Measurements from ENCODE around the gene GALNT2.
A peak's percentile ranks its signal among the peaks of the same experiment; 100 is the strongest.

Gene GALNT2

GRCh38 chr1:230326971-230327891 lies 260.2 kb downstream of the GALNT2 start:
- DNase-seq (ENCODE audit: low spot score), result no peak

GRCh38 chr1:230327892-230328284 lies 260.9 kb downstream of the GALNT2 start:
- DNase-seq (ENCODE audit: low spot score), result peak; percentile 3

GRCh38 chr1:230328342-230329015 lies 261.4 kb downstream of the GALNT2 start:
- no peak for DNase-seq (ENCODE audit: low spot score)

GRCh38 chr1:230330157-230330556 lies 263.1 kb downstream of the GALNT2 start:
- DNase-seq (ENCODE audit: low spot score), result no peak

Data from CD4-positive, alpha-beta T cell treated with Interleukin-15 for 4 hours (primary cell).